ENCODE results near the gene TMEM26. TPM values are rescaled to one million over a fixed set of nuclear protein-coding genes. Genes with fewer than 3 reads are reported as not detected.

The TMEM26 gene
- total RNA-seq, 4 donors from 2014 or later: 0.22 to 1.0 TPM; not detected in 2

DNA sequence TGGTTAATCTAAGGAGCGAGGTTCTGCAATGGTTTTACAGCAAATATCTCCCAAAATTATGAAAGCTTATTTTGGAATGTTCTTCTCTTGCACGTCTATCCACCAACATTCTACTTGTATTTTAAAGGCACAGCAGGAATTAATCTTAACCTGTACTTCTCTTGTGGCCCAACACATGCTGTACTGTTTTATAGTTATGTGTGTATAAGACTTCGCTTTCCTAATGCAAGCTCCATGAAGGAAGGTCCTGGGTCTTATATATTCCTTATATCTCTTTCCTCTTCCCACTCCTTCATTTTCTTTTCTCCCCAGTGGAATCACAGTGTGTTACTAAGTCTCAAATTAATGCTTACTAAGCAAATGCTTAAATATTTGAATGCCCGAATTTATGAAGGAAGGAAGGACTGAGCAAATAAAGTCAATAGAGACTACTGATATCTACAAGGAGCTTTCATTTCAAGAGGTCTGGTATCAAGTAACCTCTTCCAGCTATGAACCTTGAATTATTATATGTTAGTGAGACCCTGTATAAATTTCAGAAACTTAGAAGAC lies 14.0 kb downstream of the TMEM26 start:
- TF ChIP-seq, protein P1, sequence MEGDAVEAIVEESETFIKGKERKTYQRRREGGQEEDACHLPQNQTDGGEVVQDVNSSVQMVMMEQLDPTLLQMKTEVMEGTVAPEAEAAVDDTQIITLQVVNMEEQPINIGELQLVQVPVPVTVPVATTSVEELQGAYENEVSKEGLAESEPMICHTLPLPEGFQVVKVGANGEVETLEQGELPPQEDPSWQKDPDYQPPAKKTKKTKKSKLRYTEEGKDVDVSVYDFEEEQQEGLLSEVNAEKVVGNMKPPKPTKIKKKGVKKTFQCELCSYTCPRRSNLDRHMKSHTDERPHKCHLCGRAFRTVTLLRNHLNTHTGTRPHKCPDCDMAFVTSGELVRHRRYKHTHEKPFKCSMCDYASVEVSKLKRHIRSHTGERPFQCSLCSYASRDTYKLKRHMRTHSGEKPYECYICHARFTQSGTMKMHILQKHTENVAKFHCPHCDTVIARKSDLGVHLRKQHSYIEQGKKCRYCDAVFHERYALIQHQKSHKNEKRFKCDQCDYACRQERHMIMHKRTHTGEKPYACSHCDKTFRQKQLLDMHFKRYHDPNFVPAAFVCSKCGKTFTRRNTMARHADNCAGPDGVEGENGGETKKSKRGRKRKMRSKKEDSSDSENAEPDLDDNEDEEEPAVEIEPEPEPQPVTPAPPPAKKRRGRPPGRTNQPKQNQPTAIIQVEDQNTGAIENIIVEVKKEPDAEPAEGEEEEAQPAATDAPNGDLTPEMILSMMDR (IDR thresholded peaks at IDR 0.05; ENCODE audit: low read depth): no peak

DNA sequence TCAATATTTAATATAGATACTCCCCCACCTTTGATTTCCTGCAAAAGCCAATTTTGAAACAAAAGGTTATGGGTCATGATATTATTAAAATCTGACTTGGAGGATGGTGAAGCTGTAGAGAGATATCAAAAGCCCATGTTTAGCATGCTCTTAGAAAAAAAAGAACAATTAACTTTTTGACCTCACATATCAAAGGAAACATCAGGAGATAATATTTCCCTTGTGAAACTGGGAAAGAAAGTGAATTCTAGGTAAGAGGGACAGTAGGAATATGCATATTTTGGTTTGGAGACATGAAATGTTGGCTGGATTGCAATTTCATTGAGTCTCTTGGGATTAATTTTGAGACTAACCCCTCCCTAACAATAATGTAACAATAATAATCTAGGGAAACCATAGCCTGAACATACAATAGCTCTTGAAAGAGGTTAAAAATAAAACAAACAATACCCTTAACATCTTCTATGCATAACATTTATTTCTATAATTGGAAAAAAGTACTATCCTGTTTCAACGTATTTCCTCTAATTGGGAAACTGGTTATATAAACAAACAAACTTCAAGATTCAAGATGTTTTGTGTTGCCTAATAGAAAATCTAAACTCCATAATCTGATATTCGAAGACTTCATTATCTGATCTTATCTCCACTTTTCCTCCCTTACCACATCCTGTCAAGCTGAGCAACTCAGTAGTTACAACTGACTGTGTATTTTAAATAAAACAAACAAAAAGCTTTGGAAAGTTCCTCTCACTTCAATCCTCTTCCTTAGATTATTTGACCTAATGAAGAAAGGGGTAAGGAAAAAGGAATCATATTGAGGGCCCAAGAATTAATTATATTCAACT lies 14.8 kb downstream of the TMEM26 start:
- TF ChIP-seq, protein P1 (IDR thresholded peaks at IDR 0.05; ENCODE audit: low read depth): no peak

- TF ChIP-seq, protein P1 (IDR thresholded peaks at IDR 0.05; ENCODE audit: low read depth): no peak
Measured at GRCh38 chr10:61423178-61423577, 30.0 kb downstream of the TMEM26 start.

DNA sequence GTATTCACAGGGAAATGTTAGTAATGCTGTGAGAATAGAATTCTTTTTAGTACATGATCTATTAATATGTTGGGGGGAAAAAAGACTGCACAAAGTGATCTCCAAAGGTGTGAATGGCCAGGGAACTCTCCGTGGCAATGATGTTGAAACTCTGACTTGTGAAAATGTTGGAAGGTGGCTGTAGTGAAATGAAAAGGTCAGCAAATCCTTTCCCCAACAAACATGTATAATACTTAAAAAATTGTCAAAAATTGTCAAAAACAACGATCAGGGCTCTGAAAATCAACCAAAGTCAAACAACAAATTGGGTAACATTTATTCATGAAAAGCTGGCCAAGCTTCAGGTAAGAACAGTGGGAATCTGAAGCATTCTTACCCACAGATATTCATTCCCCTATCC lies 35.5 kb downstream of the TMEM26 start:
- TF ChIP-seq, protein P1 (IDR thresholded peaks at IDR 0.05; ENCODE audit: low read depth): no peak

GRCh38 chr10:61415824-61416223 lies 37.4 kb downstream of the TMEM26 start:
- TF ChIP-seq, protein P1 (IDR thresholded peaks at IDR 0.05; ENCODE audit: low read depth): no peak

- TF ChIP-seq, protein P1 (IDR thresholded peaks at IDR 0.05; ENCODE audit: low read depth): no peak
Measured at GRCh38 chr10:61411706-61412105, 41.5 kb downstream of the TMEM26 start.

GRCh38 chr10:61410353-61411070 lies 42.7 kb downstream of the TMEM26 start:
- TF ChIP-seq, protein P1 (IDR thresholded peaks at IDR 0.05; ENCODE audit: low read depth): no peak
